K562 (cell line): ENCODE results near the gene ASB18. TPM values are rescaled to one million over a fixed set of nuclear protein-coding genes. Genes with fewer than 3 reads are reported as not detected.

ENCODE experiments used
- PREB ChIP-seq: sonication (generic); formaldehyde crosslinking; IDR thresholded peaks from 2 replicates; pipeline ENCODE4 v1.8.1; 2023; ENCODE audit warnings: mild to moderate bottlenecking, missing genetic modification reagents
- TSHZ1 ChIP-seq: fragments of 250-450 bp; sonication (Bioruptor Pico); IDR thresholded peaks from 2 replicates; pipeline ENCODE4 v1.4.0; 2020; ENCODE audit warnings: mild to moderate bottlenecking, moderate library complexity
- ZNF143 ChIP-seq: sonication (generic); formaldehyde crosslinking; IDR thresholded peaks from 2 replicates; pipeline ENCODE4 v1.9.0; 2022; ENCODE audit warnings: mild to moderate bottlenecking, missing genetic modification reagents
- ZNF609 ChIP-seq: sonication (generic); formaldehyde crosslinking; IDR thresholded peaks from 2 replicates; pipeline ENCODE4 v1.8.1; 2023; ENCODE audit warnings: missing genetic modification reagents, mild to moderate bottlenecking, borderline replicate concordance
- polyA plus RNA-seq, 8 experiments: library from polyadenylated mRNA; depleted of rRNA in 4 of 8; stranded (reverse) in 5 of 8; unstranded in 3 of 8; fragments of >200 nt; fragmentation: Nextera tagmentation in 2 of 8; fragmentation: Illumina TruSeq in 1 of 8; extraction: Ambion mirVana in 2 of 8; extraction: Trizol in 1 of 8; gene quantifications; 2 replicates each; pipeline versions ENCODE4 v1.2.1 to v1.2.3, GENCODE V29; 2011 to 2014; ENCODE audit warnings: inconsistent platforms in 1 of 8, missing spikeins in 1 of 8
- total RNA-seq, 7 experiments: library from RNA; depleted of rRNA in 6 of 7; stranded (reverse); fragments of >200 nt in 6 of 7; fragmentation: Illumina TruSeq in 2 of 7; extraction: Trizol in 2 of 7; gene quantifications; 2 replicates each; pipeline versions ENCODE4 v1.2.1 to v1.2.3, GENCODE V29; 2011 to 2021; ENCODE audit warnings: low replicate concordance in 1 of 7
- TF ChIP-seq, protein P1 (sequence below): fragments of 450-650 bp; formaldehyde crosslinking; IDR thresholded peaks from 2 replicates; pipeline ENCODE4 v1.4.0; 2020; ENCODE audit warnings: mild to moderate bottlenecking

The ASB18 gene
- total and polyA plus RNA-seq, 9 of the 15 experiments (the other 6 are each of a cell fraction or from before 2014, with no cell fraction given), result not detected

DNA sequence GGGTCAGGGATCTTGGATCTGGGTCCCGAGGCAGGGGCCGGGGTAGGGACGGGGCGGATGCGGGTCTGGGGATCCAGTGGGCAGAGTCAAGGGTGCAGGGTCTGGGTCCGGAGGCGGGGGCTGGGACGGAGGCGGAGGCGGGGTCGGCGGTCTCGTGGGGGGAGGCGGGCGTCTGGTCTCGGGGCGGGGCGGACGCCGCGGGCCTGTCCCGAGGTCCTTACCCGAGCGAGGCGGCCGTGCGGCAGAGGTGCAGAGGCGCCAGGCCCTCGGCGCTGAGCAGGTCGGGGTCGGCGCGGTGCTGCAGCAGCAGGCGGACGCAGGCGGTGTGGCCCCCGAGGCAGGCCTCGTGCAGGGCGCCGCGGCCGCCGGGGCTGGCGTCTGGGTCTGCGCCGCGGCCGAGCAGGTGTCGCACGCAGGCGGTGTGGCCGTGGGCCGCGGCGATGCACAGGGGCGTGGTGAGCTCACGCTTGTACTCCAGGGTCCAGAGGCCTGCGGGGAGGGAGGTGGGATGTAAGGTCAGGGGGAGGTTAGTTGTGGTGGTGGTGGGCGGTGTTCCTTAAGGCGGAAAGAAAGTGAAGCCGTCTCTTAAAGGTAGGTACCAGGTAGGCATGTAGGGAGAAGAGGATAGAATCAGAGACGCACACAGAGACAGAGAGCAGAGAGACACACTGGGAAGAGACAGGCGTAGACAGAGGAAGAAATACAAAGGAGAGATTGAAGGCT, 26.6 kb downstream of the ASB18 start (continued):
- TF ChIP-seq ZNF609 (CRISPR knock-in tag), result no peak
- TF ChIP-seq ZNF143, result no peak
- TF ChIP-seq PREB, result no peak
- no peak for TF ChIP-seq TSHZ1 (CRISPR knock-in tag)
- TF ChIP-seq, protein P1, sequence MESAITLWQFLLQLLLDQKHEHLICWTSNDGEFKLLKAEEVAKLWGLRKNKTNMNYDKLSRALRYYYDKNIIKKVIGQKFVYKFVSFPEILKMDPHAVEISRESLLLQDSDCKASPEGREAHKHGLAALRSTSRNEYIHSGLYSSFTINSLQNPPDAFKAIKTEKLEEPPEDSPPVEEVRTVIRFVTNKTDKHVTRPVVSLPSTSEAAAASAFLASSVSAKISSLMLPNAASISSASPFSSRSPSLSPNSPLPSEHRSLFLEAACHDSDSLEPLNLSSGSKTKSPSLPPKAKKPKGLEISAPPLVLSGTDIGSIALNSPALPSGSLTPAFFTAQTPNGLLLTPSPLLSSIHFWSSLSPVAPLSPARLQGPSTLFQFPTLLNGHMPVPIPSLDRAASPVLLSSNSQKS (CRISPR knock-in tag), result no peak
